NK-92 treated with Interleukin-12 subunit alpha and Interleukin-12 subunit beta, amount 100 ng/mL, for 24 hours (cell line): ENCODE results near the gene PELI2.
"Not testable (repeated sequence)": the region's sequence is repeated elsewhere in the genome, so short reads cannot be mapped to it uniquely, and the experiment has no call there.

Experiments used
- DNase-seq: peaks from one replicate; lab custom pipeline; 2025; lab: John Stamatoyannopoulos, UW

PELI2 gene

DNA sequence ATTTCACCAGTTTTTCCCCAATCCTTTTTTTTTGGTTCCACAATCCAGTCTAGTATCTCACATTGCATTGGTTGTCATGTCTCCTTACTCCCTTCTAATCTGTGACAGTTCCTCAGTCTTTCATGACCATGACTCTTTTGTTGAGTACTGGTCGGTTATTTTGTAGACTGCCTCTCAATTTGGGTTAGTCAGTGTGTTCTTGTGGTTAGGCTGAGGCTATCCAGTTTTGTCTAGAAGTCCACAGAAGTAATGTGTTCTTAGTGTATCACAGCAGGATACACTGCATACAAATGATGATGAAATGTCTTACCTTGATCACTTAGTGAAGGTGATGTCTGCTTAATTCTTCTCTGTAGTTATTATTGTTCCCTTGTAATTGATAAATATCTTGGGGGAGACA is 24.8 kb downstream of the PELI2 start:
- DNase-seq, result no peak

DNA sequence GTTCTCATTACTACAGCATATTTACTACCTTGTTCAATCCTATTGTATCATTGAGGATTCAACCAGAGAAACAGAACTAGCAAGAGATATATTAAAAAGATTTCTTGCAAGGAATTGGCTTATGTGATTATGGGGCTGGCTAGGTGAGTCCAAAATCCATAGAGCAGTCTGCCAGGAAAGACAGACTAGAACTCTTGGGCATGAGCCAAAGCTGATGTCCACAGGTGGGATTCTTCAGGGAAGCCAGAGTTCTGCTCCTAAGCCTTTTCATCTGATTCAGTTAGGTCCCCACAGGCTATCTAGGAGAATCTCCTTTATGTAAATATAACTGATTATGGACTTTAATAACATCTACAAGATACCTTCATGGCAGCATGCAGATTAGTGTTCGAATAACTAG is 26.0 kb downstream of the PELI2 start:
- no peak for DNase-seq

DNA sequence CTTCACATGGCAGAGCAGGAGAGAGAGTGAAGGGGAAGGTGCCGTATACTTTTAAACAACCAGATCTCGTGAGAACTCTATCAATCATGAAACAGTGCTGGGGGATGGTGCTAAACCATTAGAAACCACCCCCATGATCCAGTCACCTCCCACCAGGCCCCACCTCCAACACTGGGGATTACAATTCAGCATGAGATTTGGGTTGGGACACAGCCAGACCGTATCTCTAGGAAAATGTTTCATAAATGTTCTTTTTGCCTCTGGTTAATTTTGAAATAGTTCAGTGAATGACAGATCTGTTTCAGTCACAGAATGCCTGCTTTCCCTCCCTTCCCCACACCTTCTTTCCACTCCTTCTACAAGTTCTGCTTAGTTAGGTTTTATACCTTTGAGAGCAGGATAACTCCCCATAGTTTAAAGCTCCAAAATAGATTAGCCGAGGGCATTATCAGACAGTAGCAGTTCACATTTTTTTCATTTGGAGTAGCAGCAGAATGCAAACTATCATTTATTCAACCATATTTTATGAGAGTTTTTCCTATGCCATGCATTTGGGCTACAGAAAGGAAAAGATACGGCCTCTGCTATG is 27.1 kb downstream of the PELI2 start:
- no peak for DNase-seq

DNA sequence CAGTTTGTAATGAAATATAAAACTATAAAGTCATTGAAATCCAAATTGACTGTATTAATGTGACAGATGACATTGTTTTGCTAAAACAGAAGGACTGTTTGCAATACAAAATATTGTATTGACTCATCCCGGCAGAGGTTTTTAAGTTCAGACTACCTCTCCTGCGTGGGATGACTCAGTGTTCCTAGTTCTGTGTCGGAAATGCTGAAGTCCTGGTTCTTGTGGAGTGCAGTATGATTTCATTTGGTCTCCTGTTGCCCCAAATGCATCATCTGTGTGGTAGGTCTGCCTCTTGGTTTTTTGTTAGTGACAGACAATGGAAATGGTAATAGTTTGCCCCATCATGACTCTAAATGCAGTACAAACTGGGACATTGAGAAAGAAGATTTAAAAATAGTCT is 27.8 kb downstream of the PELI2 start:
- no peak for DNase-seq

DNA sequence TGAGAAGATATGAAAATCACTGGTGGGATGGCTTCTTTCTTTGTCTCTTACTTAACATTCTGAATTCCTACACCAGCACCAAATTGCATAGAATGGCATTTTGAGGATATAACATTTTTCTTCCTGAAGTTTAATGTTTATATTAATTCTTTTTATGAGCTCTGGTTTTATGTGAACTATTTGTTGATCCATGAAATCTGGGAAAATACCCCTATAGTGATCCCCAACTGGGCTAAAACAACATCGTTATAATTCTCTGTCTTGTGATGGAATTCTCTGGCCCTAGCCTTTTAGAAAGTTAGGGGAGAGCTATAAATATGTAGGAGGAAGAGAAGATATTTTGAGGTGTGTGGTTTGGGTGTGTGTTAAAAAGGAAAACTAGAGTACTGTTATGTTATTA is 29.2 kb downstream of the PELI2 start:
- DNase-seq, result no peak

DNA sequence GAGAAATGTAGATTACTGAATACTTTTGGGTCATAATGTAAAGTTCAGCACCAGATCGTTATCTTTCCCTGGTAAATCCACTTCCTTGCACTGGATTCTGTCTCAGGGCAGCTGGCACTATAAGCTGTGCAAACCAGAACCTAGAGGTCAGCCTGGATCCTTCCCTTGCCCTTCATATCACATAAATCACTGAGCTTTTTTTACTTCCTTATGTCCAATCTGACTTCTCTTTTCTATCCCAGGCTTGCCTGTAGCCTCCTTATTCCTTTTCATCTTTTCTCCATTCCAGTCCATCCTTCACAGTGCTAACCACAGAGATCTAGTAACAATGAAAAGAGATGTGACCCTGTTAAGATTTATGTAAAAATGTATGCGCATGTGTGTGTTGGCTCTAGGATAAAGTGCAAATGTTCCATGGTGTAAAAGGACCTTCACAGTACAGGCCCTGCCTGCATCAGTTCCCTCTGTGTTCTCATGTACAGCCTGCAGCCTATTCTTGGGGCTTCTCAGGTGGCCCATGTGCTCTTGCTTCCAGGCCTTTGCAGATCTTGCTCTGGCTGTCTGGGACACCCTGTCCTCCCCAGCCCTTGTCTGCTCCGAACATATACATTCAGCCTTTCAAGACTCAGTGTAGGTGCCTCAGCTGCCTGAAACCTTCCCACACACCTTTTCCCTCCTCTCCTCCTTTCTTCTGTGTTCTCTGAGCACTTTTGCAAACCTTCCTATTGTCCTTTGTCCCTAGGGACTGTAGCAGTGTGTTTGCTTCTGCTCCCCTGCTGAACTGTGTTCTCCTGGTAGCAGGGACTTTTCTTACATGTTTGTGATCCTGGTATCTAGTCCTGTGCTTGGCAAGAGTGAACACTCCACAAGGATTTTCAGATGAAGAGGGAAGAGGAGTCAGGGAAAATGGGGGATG is 30.0 kb downstream of the PELI2 start:
- no peak for DNase-seq

DNA sequence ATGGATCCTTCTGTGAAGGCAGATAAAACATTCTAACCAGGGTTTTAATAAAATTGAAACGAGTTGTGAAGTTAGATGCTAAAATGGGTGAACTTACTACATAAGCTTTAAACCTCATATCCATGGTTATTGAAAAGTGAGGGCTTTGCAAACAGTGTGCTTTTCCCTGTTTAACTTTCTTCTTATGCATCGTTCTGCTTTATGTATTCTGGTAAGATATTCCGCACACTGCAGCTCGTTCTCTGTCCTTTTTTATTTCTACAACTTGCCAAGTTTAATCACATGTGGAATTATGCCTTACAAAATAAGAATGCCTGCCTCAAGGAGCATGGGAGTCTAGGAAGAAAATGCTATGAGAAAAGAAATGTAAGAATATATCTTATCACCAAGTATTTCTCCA is 30.9 kb downstream of the PELI2 start:
- no peak for DNase-seq

DNA sequence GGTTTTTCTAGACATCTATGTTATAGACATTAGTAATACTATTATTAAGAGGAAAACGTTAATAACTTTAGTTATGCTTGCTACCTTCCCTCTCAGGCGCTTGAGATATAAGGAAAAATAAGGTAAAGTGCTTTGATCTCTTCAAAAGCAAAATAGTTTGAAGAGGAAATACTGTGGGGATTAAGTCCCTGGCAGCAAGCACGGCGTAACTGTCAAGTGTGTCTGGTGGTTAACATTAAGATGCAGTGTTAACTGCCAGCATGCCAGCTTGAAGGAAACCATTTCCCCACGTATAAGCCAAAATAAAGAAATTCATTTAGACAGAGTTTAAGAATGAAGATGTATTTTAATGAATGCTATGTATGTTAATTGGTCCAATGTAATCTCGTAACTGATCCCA is 31.8 kb downstream of the PELI2 start:
- no peak for DNase-seq

DNA sequence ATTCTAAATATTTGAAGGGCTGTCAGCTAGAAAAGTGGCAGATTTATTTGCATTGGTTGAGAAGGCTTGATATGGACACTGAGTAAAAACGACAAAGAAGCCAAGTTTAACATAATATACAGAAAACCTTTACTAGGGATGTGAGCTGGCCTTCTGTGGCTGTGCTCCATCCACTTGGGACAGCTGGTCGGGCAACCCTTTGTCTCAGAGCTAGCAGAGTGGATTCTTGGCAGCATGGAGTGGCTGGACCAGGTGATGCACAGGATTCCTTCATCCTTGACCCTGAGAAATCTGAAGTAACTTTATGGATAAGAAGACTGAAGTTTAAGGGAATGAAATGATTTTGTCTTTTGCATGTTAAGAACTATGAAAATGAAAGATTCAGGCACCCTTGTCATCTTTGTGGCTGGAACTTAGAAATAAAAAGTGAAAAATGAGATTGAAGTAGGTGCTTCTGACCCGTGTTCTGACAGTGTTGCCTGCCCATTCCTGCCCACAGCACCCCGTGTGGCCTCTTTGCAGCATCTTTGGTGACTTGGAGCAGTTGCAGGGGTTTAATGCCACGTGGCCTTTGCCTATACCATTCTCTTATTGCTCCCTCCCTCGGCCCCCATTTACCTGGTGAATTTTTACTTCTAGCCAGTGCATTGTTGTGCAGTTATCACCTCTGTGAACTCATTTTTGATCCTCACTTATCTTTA is 32.6 kb downstream of the PELI2 start:
- DNase-seq, result no peak

DNA sequence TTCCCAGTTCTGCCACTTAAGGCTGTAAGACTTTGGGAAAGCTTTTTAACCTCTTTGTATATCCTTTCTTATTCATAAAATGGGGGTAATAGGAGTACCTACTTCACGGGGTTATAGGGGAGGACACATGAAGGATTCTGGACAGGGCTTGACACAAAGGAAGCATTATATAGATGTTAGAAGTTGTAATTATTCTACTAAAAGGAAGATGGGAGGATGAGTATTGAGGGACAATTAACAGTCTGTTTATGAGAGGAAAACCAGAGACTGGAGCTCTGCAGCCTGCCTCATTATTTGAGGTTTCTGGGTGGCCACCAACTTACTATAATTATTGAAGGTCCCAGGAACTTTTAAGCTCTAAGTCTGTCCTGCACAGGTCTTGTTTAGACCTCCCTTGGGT is 34.0 kb downstream of the PELI2 start:
- no peak for DNase-seq

DNA sequence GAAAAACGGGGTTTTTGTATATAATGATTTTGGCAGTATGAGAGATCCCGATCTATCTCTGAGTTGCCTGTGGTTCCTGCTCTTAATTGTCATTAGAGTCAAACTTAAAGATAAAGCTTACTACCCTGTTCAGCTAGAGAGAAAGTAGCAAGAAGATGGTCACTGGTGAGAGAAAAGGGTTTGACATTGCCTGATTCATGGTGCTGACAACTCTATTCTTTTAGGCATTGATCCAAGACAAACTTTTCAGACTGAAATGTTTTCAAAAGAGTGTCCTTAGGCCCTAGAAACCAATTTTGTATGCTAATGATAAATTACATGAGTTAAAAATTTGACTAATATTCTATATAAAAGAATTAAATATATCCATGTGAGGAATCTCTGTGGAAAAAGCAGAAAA is 35.1 kb downstream of the PELI2 start:
- no peak for DNase-seq

DNA sequence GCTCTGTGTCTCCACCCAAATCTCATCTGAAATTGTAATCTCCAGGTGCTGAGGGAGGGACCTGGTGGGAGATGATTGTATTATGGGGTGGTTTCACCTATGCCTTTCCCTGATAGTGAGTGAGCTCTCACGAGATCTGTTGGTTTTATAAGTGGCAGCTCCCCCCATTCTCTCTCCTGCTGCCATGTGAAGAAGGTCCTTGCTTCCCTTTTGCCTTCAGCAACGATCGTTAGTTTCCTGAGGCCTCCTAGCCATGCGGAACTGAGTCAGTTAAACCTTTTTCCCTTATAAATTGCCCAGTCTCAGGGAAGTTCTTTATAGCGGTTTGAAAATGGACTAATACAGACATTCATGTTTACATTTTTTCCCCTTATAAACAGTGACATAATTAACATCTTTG is 36.1 kb downstream of the PELI2 start:
- DNase-seq, result no peak

DNA sequence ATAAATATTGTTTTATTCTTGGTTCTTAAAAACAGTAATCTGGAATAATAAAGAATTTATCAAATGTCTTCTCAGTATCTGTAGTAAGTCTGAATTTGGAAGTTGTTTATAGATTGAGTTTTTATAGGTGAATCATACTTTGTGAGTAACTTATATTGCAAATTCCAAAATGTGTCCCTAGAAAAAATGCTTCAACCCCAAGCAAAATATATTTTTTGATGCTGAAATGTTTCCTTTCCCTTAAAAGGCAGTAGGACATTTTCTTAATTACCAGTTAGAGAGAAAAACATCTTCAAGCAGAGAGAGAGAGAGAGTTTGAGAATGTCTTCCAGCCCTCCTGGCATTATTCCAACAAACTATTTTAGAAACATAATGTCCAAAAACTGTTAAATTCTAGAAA is 37.9 kb downstream of the PELI2 start:
- no peak for DNase-seq

DNA sequence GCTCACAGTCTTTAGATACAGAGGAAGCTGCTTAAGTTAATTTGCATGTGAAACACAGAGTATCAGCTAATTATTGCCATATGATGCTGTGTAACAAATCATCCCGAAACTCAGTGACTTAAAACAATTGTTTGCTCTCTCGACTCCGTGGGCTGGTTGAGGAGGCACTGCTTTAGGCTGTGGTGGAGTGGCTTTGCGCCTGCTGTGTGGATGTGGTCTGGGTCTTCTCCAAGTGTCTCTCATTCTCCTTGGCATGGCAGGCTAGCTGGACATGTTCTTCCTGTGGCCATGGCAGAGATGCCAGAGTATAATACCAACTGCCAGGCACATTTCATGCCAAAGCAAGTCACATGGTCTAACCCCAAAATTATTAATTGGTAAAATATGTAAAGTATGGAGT is 40.9 kb downstream of the PELI2 start:
- DNase-seq, result no peak

DNA sequence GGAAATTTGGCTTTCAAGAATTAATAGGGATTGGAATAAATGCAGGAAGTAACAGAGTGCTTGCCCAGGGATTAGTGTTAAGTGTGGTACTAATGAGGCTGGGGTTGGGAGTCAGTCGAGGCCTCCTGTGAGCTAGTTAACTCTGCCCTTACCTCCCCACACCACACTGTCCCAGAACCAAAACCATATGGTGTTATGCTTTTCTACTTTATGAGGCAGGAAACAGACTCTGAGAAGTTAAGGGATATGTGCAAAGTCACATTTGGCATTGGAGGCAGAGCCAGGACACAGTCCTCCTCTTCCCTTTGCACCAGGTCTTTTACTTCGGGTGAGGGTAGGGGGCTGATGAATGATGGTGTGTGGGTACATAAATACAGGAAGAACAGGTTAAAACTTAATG is 41.9 kb downstream of the PELI2 start:
- DNase-seq, result no peak

DNA sequence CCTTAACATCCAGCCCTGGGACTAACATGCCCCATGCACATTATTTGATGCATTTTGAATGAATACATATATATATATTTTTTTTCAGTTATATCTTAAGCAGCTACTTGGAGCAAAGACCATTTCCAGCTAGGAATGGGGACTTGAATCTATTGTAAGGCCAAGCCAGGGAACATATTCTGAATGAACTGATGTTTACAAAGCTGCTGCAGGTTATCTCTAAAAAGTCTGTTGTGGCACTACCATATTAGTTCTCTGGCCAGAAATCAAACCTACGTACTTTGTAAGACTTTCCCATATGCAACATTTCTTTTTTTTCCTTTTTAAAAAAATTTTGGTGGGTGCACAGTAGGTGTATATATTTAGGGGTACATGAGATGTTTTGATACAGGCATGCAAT is 43.4 kb downstream of the PELI2 start:
- DNase-seq, result no peak

DNA sequence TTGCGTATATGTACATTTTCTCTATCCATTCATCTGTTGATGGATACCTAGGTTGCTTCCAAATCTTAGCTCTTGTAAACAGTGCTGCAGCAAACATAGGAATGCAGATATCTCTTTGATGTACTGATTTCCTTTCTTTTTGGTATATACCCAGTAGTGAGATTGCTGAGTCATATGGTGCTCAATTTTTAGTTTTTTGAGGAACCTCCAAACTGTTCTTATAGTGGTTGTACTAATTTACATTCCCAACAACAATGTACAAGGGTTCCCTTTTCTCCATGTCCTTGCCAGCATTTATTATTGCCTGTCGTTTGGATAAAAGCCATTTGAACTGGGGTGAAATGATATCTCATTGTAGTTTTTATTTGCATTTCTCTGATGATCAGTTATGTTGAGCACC is 44.3 kb downstream of the PELI2 start:
- no peak for DNase-seq

DNA sequence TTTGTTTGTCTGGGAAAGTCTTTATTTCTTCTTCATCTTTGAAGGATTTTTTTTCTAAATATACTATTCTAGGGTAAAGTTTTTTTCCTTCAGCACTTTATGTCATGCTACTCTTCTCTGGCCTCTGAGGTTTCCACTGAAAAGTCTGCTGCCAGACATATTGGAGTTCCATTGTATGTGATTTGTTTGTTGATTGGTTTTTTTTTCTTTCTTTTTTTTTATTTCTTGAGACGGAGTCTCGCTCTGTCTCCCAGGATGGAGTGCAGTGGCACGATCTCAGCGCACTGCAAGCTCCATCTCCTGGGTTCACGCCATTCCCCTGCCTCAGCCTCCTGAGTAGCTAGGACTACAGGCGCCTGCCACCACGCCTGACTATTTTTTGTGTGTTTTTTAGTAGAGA is 48.4 kb downstream of the PELI2 start:
- DNase-seq, result not testable (repeated sequence)

DNA sequence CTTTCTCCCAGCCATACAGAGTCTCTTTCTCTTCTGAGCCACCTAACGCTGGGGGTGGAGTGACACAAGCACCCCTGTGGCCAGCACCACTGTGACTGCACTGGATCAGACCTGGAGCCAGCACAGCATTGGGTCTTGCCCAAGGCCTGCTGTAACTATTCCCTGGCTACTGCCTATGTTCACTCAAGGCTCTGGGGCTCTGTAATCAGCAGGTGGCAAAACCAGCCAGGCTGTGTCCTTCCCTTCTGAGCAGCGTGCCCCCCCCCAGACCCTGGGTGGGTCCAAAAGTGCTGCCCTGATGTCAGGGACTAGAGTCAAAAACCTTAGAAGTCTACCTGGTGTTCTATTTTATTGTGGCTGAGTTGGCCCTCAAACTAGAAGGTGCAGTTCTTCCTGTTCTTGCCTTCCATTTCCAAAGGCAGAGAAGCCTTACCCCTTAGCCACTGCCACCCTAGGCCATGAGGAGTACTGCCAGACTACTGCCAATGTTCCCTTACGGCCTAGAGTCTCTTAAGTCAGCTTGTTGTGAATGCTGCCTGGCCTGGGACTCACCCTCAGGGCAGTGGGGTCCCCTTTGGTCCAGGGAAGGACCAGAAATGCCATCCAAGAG is 49.9 kb downstream of the PELI2 start:
- no peak for DNase-seq

DNA sequence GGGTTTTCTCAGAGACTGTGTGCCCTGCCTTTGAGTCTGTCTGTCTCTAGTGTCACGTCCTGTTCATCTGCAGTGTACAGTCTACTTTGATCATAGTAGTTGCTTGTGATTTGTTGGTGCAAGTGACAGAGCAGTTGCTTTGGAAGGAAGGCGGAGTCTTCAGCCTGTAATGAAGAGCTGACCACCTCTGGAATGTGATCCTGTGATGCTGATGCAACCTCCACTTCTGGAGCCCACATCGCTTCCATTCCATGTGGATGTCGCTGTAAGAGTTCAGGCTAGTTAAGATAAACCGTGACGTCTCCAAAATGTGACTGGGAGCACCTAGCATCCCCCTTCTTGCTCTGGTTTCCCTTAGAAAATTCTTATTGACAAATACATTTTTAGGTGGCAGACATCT is 51.8 kb downstream of the PELI2 start:
- DNase-seq, result no peak

DNA sequence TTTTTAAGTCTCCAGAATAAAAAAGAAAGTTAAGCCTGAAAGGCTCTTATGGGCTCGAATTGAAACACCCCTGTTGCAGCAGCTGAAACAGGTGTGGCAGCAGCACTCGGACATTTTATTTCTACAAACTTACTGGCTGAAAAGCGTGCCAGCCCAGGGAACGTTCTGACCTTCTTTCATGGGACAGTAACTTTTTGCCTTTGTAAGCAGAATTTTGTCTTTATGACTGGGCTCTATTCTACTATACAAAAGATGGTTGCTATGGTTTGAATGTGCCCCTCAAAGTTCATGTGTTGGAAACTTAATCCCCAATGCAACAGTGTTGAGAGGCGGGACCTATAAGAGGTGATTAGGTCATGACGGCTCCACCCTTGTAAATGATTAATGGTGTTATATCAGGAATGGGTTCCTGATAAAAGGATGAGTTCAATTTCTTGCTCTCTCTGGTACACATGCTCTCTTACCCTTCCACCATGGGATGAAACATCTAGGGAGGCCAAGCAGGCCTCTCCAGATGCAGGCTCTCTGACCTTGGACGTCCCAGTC is 52.7 kb downstream of the PELI2 start:
- DNase-seq, result no peak

DNA sequence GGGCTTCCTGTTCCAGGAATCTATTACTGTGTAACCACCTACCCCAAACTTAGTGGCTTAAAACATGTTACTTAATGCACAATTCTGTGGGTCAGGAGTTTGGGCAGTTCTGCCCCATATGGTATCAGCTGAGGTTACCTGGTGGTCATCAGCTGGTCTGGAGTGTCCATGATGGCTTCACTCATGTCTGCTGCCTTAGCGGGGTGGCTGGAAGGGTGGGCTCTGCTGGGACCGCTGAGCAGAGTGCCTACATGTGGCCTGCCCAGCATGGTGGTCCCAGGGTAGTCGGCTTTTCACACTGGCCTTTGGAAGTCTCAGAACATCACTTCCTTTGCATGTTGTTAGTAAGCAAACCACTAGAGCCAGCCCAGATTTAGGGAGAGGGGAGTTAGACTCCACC is 53.9 kb downstream of the PELI2 start:
- no peak for DNase-seq

DNA sequence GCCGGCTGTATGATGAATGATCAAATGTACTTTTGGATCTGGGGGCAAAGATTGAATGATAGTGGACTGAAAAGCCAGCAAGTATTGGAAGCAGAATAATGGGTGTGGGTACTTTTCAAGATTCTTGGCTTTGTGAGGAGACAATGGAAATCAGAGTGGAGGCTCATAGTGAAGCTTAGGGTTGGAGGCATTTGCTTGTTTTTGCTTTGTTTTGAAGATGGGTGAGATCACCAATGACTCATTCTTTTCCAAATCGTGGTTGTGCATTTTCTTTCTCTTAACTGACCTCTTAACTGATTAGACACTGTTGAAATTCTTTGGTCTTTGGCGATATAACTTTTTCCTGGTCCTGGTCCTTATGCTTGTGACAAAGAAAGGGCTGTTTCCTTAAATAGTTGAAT is 54.4 kb downstream of the PELI2 start:
- no peak for DNase-seq
